NCI-H1436 treated with DMSO at 0.1 percent for 48 hours (cell line): ENCODE results near the gene TMBIM1.

ENCODE experiments used
- DNase-seq: peaks from one replicate; lab custom pipeline; 2025; lab: John Stamatoyannopoulos, UW

The TMBIM1 gene

GRCh38 chr2:218272531-218273212 is 19.6 kb downstream of the TMBIM1 start:
- DNase-seq = peak; percentile 16

- no peak for DNase-seq
These were observed 20.3 kb downstream of the TMBIM1 start for GRCh38 chr2:218271865-218272530.

GRCh38 chr2:218271487-218271797 is 20.9 kb downstream of the TMBIM1 start:
- DNase-seq = no peak

GRCh38 chr2:218270721-218271486 is 21.4 kb downstream of the TMBIM1 start:
- DNase-seq = no peak

GRCh38 chr2:218269900-218270720 is 22.2 kb downstream of the TMBIM1 start, which contains the start of the genes AAMP and PNKD:
Gene AAMP (minus strand): TSS chr2:218270137. CDS start chr2:218270086, 51 bp downstream.
Gene PNKD (plus strand): TSS chr2:218270519. CDS start chr2:218270536, 17 bp downstream.
- peak; percentile 97 for DNase-seq

- DNase-seq = no peak
These were observed 25.0 kb downstream of the TMBIM1 start for GRCh38 chr2:218267259-218267658.

- no peak for DNase-seq
These were observed 25.9 kb downstream of the TMBIM1 start for GRCh38 chr2:218266316-218266979.

GRCh38 chr2:218265626-218266025 is 26.7 kb downstream of the TMBIM1 start:
- no peak for DNase-seq

GRCh38 chr2:218264773-218265561 is 27.3 kb downstream of the TMBIM1 start:
- DNase-seq = no peak

GRCh38 chr2:218263817-218264641 is 28.3 kb downstream of the TMBIM1 start:
- DNase-seq = no peak

- DNase-seq = no peak
These were observed 29.4 kb downstream of the TMBIM1 start for GRCh38 chr2:218262631-218263586.

- no peak for DNase-seq
These were observed 30.1 kb downstream of the TMBIM1 start for GRCh38 chr2:218262237-218262600.

GRCh38 chr2:218261423-218262236 is 30.7 kb downstream of the TMBIM1 start:
- no peak for DNase-seq

GRCh38 chr2:218260742-218261422 is 31.4 kb downstream of the TMBIM1 start, which contains the start of gene GPBAR1:
Gene GPBAR1 (plus strand): TSS chr2:218261015. CDS start chr2:218262725, 1,710 bp downstream.
- DNase-seq = no peak

- no peak for DNase-seq
These were observed 32.1 kb downstream of the TMBIM1 start for GRCh38 chr2:218260166-218260565.

- DNase-seq = no peak
These were observed 33.0 kb downstream of the TMBIM1 start for GRCh38 chr2:218259099-218259961.
